Measurements from ENCODE around the gene SIX4.

GRCh38 chr14:60773558-60773957 lies 49.4 kb upstream of the SIX4 start:
- TF ChIP-seq ARNTL (CRISPR knock-in tag; IDR thresholded peaks at IDR 0.05; ENCODE audit: borderline replicate concordance, low read depth), result no peak
- no peak for TF ChIP-seq ZNF8 (CRISPR knock-in tag; IDR thresholded peaks at IDR 0.05)
- no peak for TF ChIP-seq CSDC2 (CRISPR knock-in tag; IDR thresholded peaks at IDR 0.05)
- TF ChIP-seq CREB5 (CRISPR knock-in tag; IDR thresholded peaks at IDR 0.05; ENCODE audit: low read depth), result no peak
- no peak for TF ChIP-seq SNAI2 (CRISPR knock-in tag; IDR thresholded peaks at IDR 0.05)
- TF ChIP-seq ZFP30 (CRISPR knock-in tag; IDR thresholded peaks at IDR 0.05), result no peak
- no peak for TF ChIP-seq CSRNP3 (CRISPR knock-in tag; IDR thresholded peaks at IDR 0.05)
- no peak for TF ChIP-seq ISL1 (CRISPR knock-in tag; IDR thresholded peaks at IDR 0.05)
- no peak for TF ChIP-seq ZC3H10 (CRISPR knock-in tag; IDR thresholded peaks at IDR 0.05)
